ENCODE results near the gene KLHDC3. TPM values are rescaled to one million over a fixed set of nuclear protein-coding genes. Genes with fewer than 3 reads are reported as not detected.

Gene KLHDC3
- total RNA-seq, 6 experiments from 2014 or later, result 41.6 to 51.2 (median 45.9) TPM

DNA sequence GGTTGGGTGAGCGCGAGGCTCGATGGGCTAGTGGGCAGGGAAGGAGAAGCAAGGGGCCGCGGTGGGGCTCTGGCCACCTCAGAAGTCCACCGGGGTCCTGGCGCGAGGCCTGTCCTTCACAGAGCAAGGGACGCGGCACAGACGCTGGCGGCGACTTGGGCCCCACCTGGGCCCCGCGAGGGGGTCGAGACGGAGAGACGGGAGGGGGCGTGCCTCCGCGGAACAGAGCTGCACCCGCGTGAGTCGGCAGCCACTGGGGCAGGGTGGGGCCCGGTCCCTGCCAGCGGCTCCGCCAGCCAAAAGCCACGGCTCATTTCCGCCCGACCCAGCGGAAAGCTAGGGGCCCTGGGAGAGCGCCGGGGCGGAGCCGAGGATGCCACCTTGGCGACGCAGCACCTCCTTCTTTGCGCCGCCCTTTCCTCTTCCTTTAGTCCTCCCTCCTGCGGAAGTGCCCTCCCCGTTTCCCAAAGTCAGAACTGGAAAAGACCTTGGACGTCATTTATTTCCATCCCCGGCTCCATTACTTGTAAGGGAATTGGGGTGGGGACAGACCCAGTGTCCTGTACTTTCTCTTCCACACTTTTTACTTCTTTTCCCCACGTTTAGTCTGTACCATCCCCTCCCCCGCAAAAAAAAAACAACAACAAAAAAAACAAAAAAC, 39.6 kb downstream of the KLHDC3 start, which contains the start of gene CUL7:
CUL7 (minus strand) TSS at position 307 of the 661 bp plus-strand sequence. CDS start 1,063 bp downstream, outside the sequence.
- Mint-ChIP-seq H3K4me3 (peak within 1 kb of the TSS; percentile 93), H3K9me3 (no peaks in the 10 kb centered on the region), H3K4me1 (ENCODE audit: low read depth) (peaks cover 53% of the 10 kb centered on the region), H3K27ac (peak within 1 kb of the TSS; percentile 96), H3K36me3 (ENCODE audit: low read depth) (peaks cover 66% of the 10 kb centered on the region), H3K27me3 (ENCODE audit: insufficient read depth) (peaks cover 3% of the 10 kb centered on the region)
- TF ChIP-seq, protein P1, sequence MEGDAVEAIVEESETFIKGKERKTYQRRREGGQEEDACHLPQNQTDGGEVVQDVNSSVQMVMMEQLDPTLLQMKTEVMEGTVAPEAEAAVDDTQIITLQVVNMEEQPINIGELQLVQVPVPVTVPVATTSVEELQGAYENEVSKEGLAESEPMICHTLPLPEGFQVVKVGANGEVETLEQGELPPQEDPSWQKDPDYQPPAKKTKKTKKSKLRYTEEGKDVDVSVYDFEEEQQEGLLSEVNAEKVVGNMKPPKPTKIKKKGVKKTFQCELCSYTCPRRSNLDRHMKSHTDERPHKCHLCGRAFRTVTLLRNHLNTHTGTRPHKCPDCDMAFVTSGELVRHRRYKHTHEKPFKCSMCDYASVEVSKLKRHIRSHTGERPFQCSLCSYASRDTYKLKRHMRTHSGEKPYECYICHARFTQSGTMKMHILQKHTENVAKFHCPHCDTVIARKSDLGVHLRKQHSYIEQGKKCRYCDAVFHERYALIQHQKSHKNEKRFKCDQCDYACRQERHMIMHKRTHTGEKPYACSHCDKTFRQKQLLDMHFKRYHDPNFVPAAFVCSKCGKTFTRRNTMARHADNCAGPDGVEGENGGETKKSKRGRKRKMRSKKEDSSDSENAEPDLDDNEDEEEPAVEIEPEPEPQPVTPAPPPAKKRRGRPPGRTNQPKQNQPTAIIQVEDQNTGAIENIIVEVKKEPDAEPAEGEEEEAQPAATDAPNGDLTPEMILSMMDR (IDR thresholded peaks at IDR 0.05), result peak; percentile 20; the same call in 1 of the 2 replicates
- peak; percentile 89 for DNase-seq

DNA sequence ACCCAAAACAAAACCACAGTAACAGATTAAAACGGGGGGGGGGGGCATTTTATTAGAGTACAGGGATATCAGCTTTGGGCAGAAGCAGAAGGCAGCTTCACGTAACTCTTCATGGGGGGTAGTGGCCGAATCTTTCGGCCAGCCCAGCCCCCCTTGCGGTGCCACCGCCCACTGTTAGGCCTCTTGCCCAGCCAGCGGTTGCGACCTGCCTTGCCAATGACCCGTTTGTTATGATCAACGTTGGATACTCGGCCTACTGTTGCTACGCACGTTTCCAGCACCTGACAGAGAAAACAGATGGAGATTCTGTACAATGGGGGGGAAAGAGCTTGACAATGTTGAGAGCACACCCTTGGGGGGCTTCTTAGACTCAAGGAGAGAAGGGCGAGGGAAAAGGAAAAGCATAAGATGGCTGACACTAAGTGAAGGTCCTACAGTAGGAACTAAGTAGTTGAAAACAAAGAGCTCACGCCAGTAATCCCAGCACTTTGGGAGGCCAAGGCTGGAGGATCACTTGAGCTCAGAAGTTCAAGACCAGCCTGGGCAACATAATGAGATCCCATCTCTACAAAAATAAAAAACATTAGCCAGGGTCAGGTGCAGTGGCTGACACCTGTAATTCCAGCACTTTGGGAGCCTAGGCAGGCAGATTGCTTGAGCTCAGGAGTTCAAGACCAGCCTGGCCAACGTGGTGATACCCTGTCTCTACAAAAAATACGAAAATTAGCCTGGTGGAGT, 40.3 kb downstream of the KLHDC3 start:
- Mint-ChIP-seq H3K4me3 (peak overlapping the region; percentile 93), H3K27me3 (ENCODE audit: insufficient read depth) (peaks cover 3% of the 10 kb centered on the region), H3K4me1 (ENCODE audit: low read depth) (peaks cover 56% of the 10 kb centered on the region), H3K36me3 (ENCODE audit: low read depth) (peaks cover 62% of the 10 kb centered on the region), H3K9me3 (no peaks in the 10 kb centered on the region), H3K27ac (peak overlapping the region; percentile 96)
- DNase-seq, result no peak
- TF ChIP-seq, protein P1 (IDR thresholded peaks at IDR 0.05), result no peak

DNA sequence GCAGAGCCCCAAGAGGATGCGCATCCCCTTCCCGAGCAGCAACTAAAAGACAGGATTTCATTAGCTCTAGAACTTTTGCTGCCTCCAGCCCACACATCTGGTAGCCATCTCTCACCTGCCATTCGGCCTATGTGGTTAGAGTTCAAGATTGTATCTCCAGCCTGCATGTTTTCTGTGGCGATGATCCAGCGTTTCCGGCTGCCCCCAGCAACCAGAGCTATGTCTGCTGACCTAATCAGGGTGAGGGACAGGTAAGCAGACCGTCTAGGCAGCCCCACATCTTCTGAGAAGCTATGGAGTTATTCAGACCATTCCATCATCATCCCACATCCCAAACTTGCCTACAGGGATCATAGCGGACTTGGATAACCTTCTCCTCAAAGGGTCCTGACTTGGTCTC, 41.9 kb downstream of the KLHDC3 start:
- Mint-ChIP-seq H3K4me3 (no peak overlapping the region), H3K36me3 (ENCODE audit: low read depth) (peaks cover 46% of the 10 kb centered on the region), H3K27me3 (ENCODE audit: insufficient read depth) (peaks cover 3% of the 10 kb centered on the region), H3K27ac (no peak overlapping the region), H3K4me1 (ENCODE audit: low read depth) (peaks cover 56% of the 10 kb centered on the region), H3K9me3 (no peaks in the 10 kb centered on the region)
- TF ChIP-seq, protein P1 (IDR thresholded peaks at IDR 0.05), result no peak
- no peak for DNase-seq

DNA sequence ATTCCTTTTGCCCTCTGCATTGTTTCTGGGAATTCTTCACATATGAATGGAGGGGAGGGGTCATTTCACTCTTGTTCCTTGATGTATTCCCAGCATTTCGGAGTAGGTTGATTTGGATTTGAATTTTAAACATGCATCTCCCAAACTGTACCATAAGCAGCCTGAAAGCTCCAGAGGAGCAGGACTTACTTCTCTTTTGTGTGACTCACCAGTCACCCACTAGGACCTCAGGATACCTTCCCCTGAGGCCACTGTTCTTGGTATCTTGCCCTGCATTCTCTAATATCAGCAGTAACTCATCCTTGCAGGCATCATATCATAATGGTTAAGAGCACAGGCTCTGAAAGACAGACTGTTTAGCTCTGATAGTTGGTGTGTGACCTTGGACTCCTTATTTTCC, 44.5 kb downstream of the KLHDC3 start:
- TF ChIP-seq, protein P1 (IDR thresholded peaks at IDR 0.05), result no peak
- Mint-ChIP-seq H3K4me1 (ENCODE audit: low read depth) (peaks cover 50% of the 10 kb centered on the region), H3K4me3 (peak overlapping the region; percentile 95), H3K27ac (peak overlapping the region; percentile 96), H3K9me3 (no peaks in the 10 kb centered on the region), H3K36me3 (ENCODE audit: low read depth) (peaks cover 28% of the 10 kb centered on the region), H3K27me3 (ENCODE audit: insufficient read depth) (peaks cover 2% of the 10 kb centered on the region; the same call in 1 of the 2 replicates)
- DNase-seq, result no peak

DNA sequence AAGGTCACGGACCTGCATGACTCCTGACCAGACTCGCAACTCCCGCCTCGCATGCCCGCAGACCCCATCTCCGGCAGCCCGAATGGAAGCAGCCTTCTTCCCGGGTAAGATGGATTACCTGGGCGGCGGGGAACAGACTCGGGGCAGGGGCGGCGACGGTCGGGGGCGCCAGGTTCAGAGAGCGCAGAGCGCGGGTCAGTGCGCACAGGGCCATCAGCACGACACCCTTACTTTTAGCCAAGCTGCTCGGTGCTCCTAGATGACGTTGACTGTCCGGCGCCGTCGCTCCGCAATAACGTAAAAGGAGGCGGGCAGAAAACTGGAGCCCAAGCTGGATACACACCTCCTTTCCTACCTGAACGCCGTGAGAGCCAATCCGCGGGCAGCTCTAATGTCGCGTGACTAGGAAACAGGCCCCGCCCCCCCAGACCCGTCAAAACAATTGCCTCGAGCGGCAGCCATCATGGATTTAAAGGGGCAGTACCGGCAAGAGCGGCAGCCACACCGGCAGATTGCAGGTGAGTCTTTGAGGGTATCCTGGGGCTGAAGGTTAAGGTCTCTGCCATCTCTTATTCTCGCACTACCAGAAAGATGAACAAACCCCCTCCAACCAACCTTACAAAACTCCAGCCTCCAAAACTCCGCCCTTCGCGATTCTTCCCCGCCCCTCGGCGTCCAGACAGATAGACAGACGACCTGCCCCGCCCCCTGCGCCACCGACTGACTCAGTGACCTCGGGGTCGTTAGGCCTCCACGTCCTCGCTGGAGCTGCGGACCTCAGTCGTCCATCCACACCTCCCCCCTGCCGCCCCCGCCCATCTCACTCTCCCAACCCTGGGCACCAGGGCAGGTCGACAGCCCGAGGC, 45.4 kb downstream of the KLHDC3 start, which contains the start of the genes KLC4 and MRPL2:
KLC4 (plus strand) TSS at position 464 of the 866 bp plus-strand sequence. CDS start 1,705 bp downstream, outside the sequence.
MRPL2 (minus strand) TSS at position 267 of the 866 bp plus-strand sequence; CDS start at position 214, 53 bp downstream.
- DNase-seq, result peak; percentile 99
- Mint-ChIP-seq H3K27ac (peak within 1 kb of the TSS; percentile 96), H3K4me3 (peak within 1 kb of the TSS; percentile 95), H3K36me3 (ENCODE audit: low read depth) (peaks cover 21% of the 10 kb centered on the region), H3K4me1 (ENCODE audit: low read depth) (peaks cover 42% of the 10 kb centered on the region), H3K27me3 (ENCODE audit: insufficient read depth) (peaks cover 2% of the 10 kb centered on the region; the same call in 1 of the 2 replicates), H3K9me3 (no peaks in the 10 kb centered on the region)
- TF ChIP-seq, protein P1 (IDR thresholded peaks at IDR 0.05), result no peak
